ENCODE results near the gene SLC35F5.

SLC35F5 gene

DNA sequence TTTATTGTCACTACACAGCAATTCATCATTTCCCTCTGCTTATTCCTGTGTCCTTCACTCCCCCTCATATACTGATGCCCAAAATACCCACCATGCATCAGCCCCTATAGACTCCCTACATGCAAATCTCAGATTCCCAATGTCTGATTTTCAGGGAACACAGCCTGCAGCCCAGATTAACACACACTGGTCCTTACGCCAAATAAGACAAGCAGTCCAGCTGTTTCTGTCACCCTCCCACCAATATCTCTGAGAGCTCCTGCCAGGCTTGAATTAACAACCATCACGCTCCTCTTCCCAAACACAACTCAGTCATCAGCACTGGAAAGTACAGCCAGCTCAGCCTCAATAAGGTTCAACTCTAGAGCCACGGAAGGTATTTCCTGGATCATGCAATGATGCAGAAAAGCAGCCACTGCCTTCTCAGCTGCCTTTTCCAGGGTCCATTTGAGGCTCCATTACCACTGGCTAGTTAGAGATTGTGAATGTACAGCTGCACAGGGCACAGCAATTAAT is 39.0 kb upstream of the SLC35F5 start:
- TF ChIP-seq REST (IDR thresholded peaks at IDR 0.05; ENCODE audit: insufficient read depth in 1 of 2, low read depth in 2 of 2, low read length in 2 of 2): no peak
- no peak for TF ChIP-seq POLR2AphosphoS5 (IDR thresholded peaks at IDR 0.05; ENCODE audit: low read depth, low read length)
- TF ChIP-seq SIN3A (IDR thresholded peaks at IDR 0.05; ENCODE audit: borderline replicate concordance, insufficient read depth, low read length): no peak
- TF ChIP-seq TAF1 (IDR thresholded peaks at IDR 0.05; ENCODE audit: borderline replicate concordance, insufficient read depth, low read length): no peak
- TF ChIP-seq FOXP2 (optimal IDR thresholded peaks at IDR 0.05; ENCODE audit: borderline replicate concordance, extremely low read depth, extremely low read length, insufficient read depth): no peak

DNA sequence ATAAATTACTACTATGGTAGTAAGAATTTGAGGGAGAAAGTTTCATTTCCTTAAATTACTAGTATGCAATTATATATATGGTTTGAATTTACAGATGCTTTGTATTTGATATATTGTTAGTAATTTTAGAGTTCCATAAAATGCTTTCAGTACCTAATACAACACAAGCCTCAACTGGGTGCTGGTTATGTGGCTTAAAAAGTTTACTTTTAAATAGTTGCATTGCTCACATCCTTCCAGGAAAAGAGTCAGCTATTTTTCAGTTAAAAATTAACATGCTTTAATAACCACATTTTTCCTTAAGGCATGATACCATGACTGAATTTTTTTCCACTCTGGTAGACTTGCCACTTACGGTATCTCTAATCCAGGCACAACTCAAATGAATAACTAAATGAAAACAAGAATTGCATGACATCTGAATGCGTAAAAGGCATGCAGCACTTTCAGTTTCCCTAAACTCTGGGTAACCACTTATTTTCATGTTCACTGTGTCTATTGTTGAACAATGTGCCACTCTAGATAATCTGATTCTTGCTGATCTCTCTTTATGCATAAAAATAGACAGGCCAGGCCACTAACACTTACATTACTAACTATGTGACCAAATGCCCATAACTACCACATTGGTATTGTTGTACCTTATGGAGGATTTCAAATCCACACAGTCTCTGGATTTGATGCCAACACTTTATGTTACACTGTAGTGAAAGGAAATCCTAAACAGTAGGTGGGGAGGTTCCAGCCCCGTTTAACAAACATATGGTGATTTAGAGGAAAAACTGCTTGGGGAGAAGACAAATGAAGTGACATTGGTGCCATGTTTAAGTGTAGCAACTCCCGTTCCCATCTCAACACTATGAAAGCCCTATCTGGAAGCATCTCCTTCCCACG is 35.5 kb upstream of the SLC35F5 start:
- TF ChIP-seq FOXP2 (optimal IDR thresholded peaks at IDR 0.05; ENCODE audit: borderline replicate concordance, extremely low read depth, extremely low read length, insufficient read depth): no peak
- TF ChIP-seq REST (IDR thresholded peaks at IDR 0.05; ENCODE audit: insufficient read depth in 1 of 2, low read depth in 2 of 2, low read length in 2 of 2): no peak
- TF ChIP-seq POLR2AphosphoS5 (IDR thresholded peaks at IDR 0.05; ENCODE audit: low read depth, low read length): no peak
- no peak for TF ChIP-seq SIN3A (IDR thresholded peaks at IDR 0.05; ENCODE audit: borderline replicate concordance, insufficient read depth, low read length)
- no peak for TF ChIP-seq TAF1 (IDR thresholded peaks at IDR 0.05; ENCODE audit: borderline replicate concordance, insufficient read depth, low read length)

DNA sequence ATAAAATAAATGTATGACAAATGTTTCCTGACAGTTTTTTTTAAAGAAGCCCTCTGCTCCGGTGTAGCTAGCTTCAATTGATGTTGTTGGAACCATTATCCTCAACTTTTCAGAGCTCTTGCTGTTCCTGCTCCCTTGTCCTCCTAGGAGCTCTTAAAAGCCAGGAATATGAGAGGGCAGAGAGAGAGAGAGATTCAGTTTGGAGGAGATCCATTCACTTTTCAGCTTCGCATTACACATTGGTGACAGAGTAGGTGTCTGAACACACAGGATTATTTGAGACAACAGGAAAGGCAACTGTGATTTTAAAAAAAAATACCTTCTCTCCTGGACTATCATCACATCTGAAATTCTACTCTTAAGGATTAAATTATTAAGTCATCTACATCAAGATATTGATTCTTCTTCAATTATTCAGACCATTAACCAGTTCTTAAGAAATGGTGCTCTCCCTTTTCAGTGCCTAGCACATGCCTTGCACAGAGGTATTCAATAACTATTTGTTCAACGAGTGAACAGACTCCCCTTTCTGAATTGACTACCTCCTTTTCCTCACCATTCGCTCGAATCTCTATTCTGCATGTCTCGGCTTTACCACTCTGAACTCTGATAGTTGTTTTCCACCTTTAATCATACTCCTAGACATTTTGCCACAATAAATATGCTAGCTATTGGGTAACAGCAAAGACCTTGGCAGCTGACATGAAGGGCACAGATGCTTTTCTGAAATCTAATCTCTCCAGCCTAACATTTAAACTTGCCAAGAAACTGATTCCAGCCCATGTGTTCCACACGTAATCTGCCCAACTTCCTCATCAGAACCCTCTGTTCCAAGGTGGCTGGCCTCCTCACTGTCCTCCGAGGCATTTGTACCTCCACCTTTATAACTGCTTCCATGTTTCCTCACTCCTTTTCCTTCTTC is 28.6 kb upstream of the SLC35F5 start:
- TF ChIP-seq REST (IDR thresholded peaks at IDR 0.05; ENCODE audit: insufficient read depth in 1 of 2, low read depth in 2 of 2, low read length in 2 of 2): no peak
- TF ChIP-seq SIN3A (IDR thresholded peaks at IDR 0.05; ENCODE audit: borderline replicate concordance, insufficient read depth, low read length): no peak
- no peak for TF ChIP-seq TAF1 (IDR thresholded peaks at IDR 0.05; ENCODE audit: borderline replicate concordance, insufficient read depth, low read length)
- no peak for TF ChIP-seq FOXP2 (optimal IDR thresholded peaks at IDR 0.05; ENCODE audit: borderline replicate concordance, extremely low read depth, extremely low read length, insufficient read depth)
- TF ChIP-seq POLR2AphosphoS5 (IDR thresholded peaks at IDR 0.05; ENCODE audit: low read depth, low read length): no peak

DNA sequence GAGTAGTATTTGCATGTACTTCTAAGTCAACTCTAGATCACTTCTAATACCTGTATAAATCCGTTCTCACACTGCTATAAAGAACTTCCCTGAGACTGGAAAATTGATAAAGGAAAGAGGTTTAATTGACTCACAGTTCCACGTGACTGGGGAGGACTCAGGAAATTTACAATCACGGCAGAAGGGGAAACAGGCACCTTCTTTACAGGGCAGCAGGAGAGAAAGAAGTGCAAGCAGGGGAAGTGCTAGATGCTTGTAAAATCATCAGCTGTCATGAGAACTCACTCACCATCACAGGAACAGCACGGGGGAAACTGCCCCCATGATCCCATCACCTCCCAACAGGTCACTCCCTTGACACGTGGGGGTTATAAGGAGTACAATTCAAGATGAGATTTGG is 24.0 kb upstream of the SLC35F5 start:
- no peak for TF ChIP-seq FOXP2 (optimal IDR thresholded peaks at IDR 0.05; ENCODE audit: borderline replicate concordance, extremely low read depth, extremely low read length, insufficient read depth)

DNA sequence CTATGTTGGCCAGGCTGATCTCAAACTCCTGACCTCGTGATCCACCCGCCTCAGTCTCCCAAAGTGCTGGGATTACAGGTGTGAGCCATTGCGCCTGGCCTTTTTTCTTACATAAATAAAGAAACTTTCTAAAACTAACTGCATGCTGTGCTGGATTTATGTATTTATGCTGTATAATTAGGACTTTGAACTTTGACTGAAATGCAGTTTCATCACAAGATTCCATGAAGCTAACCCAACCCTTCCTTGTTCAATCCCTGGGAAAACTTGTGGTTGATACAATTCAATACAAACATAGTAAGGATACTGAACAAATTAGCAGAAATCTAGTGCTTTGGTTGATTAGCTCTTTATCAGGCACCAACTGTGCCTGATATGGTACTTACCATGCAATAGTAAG is 20.9 kb upstream of the SLC35F5 start:
- TF ChIP-seq FOXP2 (optimal IDR thresholded peaks at IDR 0.05; ENCODE audit: borderline replicate concordance, extremely low read depth, extremely low read length, insufficient read depth) (no peak), SIN3A (IDR thresholded peaks at IDR 0.05; ENCODE audit: borderline replicate concordance, insufficient read depth, low read length) (no peak), TAF1 (IDR thresholded peaks at IDR 0.05; ENCODE audit: borderline replicate concordance, insufficient read depth, low read length) (no peak), POLR2AphosphoS5 (IDR thresholded peaks at IDR 0.05; ENCODE audit: low read depth, low read length) (no peak), REST (IDR thresholded peaks at IDR 0.05; ENCODE audit: insufficient read depth in 1 of 2, low read depth in 2 of 2, low read length in 2 of 2) (no peak)

Data from PFSK-1 (cell line).